Neural progenitor cell (in vitro differentiated cells): Measurements from ENCODE around the gene RSBN1L. TPM values are rescaled to one million over a fixed set of nuclear protein-coding genes. Genes with fewer than 3 reads are reported as not detected.

Experiments used
- DNase-seq: peaks from one replicate; pipeline ENCODE4 v3.0.0-alpha.2; 2016; ENCODE audit warnings: low spot score
- H2AFZ ChIP-seq: fragments of 200-600 bp; sonication (generic); replicated peaks from 2 replicates; pipeline ENCODE4 v1.6.1; 2016; ENCODE audit warnings: antibody characterized with exemption
- H3F3A ChIP-seq: fragments of 200-600 bp; sonication (generic); 2 replicates; pipeline ENCODE4 v1.6.1; 2016; ENCODE audit warnings: antibody characterized with exemption, low read depth
- H3K27ac ChIP-seq: fragments of 200-600 bp; sonication (generic); 2 replicates; pipeline ENCODE4 v1.5.1; 2016; ENCODE audit warnings: mild to moderate bottlenecking
- H3K27me3 ChIP-seq: fragments of 200-600 bp; sonication (generic); 2 replicates; pipeline ENCODE4 v1.6.1; 2016; ENCODE audit warnings: mild to moderate bottlenecking, moderate library complexity
- H3K36me3 ChIP-seq: fragments of 200-600 bp; sonication (generic); 2 replicates; pipeline ENCODE4 v1.5.1; 2016
- H3K4me1 ChIP-seq: fragments of 200-600 bp; sonication (generic); 2 replicates; pipeline ENCODE4 v1.6.1; 2016; ENCODE audit warnings: mixed run types
- H3K4me2 ChIP-seq: fragments of 200-600 bp; sonication (generic); 2 replicates; pipeline ENCODE4 v1.6.1; 2016
- H3K4me3 ChIP-seq: fragments of 200-600 bp; sonication (generic); 2 replicates; pipeline ENCODE4 v1.5.1; 2016
- H3K79me2 ChIP-seq: fragments of 200-600 bp; sonication (generic); 2 replicates; pipeline ENCODE4 v1.6.1; 2016; ENCODE audit warnings: low read depth
- H3K9ac ChIP-seq: fragments of 200-600 bp; sonication (generic); 2 replicates; pipeline ENCODE4 v1.6.1; 2016
- H3K9me3 ChIP-seq: fragments of 200-600 bp; sonication (generic); 2 replicates; pipeline ENCODE4 v1.5.1; 2016; ENCODE audit warnings: low read depth
- H4K20me1 ChIP-seq: fragments of 200-600 bp; sonication (generic); 2 replicates; pipeline ENCODE4 v1.6.1; 2016; ENCODE audit warnings: low read depth
- H3K27ac Mint-ChIP-seq: 3 replicates; pipeline ENCODE4 v1.8.0; 2021; ENCODE audit warnings: mixed read lengths
- H3K27me3 Mint-ChIP-seq: 2 replicates; pipeline ENCODE4 v1.8.0; 2022; ENCODE audit warnings: low read depth, mild to moderate bottlenecking, inconsistent platforms, moderate library complexity, mixed read lengths; ENCODE audit not compliant: insufficient read depth
- H3K36me3 Mint-ChIP-seq: 3 replicates; pipeline ENCODE4 v1.8.0; 2021; ENCODE audit warnings: mixed read lengths
- H3K4me1 Mint-ChIP-seq: 3 replicates; pipeline ENCODE4 v1.8.0; 2021; ENCODE audit warnings: mixed read lengths
- H3K4me3 Mint-ChIP-seq: 3 replicates; pipeline ENCODE4 v1.8.0; 2021; ENCODE audit warnings: mild to moderate bottlenecking, moderate library complexity, mixed read lengths
- H3K9me3 Mint-ChIP-seq: 3 replicates; pipeline ENCODE4 v1.8.0; 2020; ENCODE audit warnings: mixed read lengths
- EZH2 ChIP-seq: fragments of 200-600 bp; sonication (generic); IDR thresholded peaks from 2 replicates; pipeline ENCODE4 v1.6.1; 2017; ENCODE audit warnings: antibody characterized with exemption, mild to moderate bottlenecking, moderate library complexity
- EZH2phosphoT487 ChIP-seq: fragments of 200-600 bp; sonication (generic); IDR thresholded peaks from 2 replicates; pipeline ENCODE4 v1.6.1; 2017; ENCODE audit warnings: antibody characterized with exemption
- total RNA-seq: library from RNA; depleted of rRNA; stranded (reverse); fragments of >200 nt; gene quantifications from 2 replicates; pipeline ENCODE4 v1.2.3, GENCODE V29; 2015; ENCODE audit warnings: low replicate concordance
- TF ChIP-seq, protein P1 (sequence below): fragments of 200-600 bp; sonication (generic); IDR thresholded peaks from 2 replicates; pipeline ENCODE4 v1.5.1; 2017; ENCODE audit warnings: antibody characterized with exemption, mild to moderate bottlenecking

Gene RSBN1L
- total RNA-seq, 1 donor from 2014 or later, result 25.0 TPM

DNA sequence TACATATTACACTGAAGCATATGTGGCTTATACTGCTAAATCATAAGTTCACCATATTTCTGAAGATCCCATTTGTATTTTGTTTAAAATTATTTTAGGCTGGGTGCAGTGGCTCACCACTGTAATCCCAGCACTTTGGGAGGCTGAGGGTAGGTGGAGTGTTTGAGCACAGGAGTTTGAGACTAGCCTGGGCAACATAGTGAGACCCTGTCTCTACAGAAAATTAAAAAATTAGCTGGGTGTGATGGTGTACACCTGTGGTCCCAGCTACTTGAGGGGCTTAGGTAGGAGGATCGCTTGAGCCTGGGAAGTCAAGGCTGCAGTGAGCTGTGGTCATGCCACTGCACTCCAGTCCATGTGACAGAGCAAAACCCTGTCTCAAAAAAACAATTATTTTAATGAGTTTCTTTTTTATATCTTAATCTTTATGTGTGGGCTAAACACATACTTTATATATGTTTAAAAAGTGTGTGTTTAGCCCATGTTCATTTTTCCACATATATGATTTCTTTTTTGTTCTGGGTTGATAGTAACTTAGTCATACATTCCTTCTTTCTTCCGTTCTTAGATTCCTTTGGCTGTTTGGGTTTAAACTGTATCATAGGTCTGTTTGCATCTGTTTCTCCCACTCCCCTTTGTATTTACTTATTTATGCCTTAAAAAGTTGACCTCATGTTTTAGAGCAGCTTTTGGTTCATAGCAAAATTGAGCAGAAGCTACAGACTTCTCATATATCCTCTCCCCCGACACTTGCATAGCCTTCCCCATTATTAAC, 33.5 kb downstream of the RSBN1L start:
- no peaks in the 10 kb centered on the region for H3K27me3 ChIP-seq
- H3K4me2 ChIP-seq, result no peak overlapping the region
- H3K27me3 Mint-ChIP-seq, result no peaks in the 10 kb centered on the region
- no peak for DNase-seq
- no peak overlapping the region for H2AFZ ChIP-seq
- H3F3A ChIP-seq, result peaks cover 22% of the 10 kb centered on the region
- H3K36me3 ChIP-seq, result no peaks in the 10 kb centered on the region
- H3K4me1 ChIP-seq, result peaks cover 23% of the 10 kb centered on the region
- peaks cover 2% of the 10 kb centered on the region for H3K36me3 Mint-ChIP-seq
- peaks cover 49% of the 10 kb centered on the region for H4K20me1 ChIP-seq
- H3K9ac ChIP-seq, result no peak overlapping the region
- no peak overlapping the region for H3K4me3 ChIP-seq
- H3K4me3 Mint-ChIP-seq, result no peak overlapping the region
- peaks cover 100% of the 10 kb centered on the region for H3K79me2 ChIP-seq
- H3K9me3 Mint-ChIP-seq, result no peaks in the 10 kb centered on the region
- no peak for TF ChIP-seq EZH2
- no peak for TF ChIP-seq EZH2phosphoT487
- TF ChIP-seq, protein P1, sequence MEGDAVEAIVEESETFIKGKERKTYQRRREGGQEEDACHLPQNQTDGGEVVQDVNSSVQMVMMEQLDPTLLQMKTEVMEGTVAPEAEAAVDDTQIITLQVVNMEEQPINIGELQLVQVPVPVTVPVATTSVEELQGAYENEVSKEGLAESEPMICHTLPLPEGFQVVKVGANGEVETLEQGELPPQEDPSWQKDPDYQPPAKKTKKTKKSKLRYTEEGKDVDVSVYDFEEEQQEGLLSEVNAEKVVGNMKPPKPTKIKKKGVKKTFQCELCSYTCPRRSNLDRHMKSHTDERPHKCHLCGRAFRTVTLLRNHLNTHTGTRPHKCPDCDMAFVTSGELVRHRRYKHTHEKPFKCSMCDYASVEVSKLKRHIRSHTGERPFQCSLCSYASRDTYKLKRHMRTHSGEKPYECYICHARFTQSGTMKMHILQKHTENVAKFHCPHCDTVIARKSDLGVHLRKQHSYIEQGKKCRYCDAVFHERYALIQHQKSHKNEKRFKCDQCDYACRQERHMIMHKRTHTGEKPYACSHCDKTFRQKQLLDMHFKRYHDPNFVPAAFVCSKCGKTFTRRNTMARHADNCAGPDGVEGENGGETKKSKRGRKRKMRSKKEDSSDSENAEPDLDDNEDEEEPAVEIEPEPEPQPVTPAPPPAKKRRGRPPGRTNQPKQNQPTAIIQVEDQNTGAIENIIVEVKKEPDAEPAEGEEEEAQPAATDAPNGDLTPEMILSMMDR, result no peak
- no peak overlapping the region for H3K27ac Mint-ChIP-seq
- peaks cover 26% of the 10 kb centered on the region for H3K4me1 Mint-ChIP-seq
- H3K9me3 ChIP-seq, result no peaks in the 10 kb centered on the region
- H3K27ac ChIP-seq, result no peak overlapping the region

DNA sequence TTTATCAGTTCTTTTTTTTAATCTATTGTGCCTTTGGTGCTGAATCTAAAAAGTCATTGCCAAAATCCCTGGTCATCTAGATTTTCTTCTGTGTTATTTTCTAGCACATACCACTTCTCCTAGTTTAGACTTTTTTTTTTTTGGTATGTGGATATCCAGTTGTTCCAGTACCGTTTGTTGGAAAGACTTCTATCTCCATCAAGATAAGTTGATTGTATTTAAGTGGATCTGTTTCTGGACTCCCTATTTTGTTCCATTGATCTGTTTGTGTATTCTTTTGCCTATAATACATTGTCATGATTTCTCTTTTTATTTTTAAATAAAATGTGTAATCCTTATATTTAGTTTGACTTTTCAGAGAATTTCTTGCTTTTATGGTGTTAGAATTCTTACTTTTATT, 35.5 kb downstream of the RSBN1L start:
- TF ChIP-seq EZH2phosphoT487, result no peak
- TF ChIP-seq, protein P1, result no peak
- TF ChIP-seq EZH2, result no peak

DNA sequence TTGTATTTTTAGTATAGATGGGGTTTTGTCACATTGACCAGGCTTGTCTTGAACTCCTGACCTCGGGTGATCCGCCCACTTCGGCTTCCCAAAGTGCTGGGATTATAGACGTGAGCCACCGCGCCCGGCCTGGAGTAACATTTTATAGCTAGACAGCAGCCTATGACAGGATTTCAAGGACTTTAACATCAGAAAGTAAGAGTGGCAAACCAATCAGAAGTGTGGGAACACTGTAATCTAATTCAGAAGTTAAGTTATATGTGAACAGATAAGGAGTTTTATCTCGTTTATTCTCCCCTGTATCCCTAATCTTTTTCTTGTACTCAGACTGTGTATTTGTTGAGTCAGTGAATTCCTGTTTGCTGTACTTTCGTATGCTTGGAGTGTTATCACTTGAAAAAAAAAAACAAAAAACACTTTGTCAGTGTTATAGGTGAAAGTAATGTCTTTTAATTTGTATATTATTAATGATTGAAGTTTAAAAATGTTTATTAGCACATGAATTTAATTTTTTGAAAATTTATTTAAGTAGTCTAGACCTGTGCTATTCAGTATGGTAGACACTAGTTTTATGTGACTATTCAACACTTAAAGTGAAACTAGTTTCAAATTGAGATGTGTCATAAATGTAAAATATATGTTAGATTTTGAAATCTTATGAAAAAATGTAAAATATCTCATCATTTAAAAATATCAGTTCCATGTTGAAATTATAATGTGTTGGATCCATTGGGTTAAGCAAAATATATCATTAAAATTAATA, 38.6 kb downstream of the RSBN1L start:
- Histone ChIP-seq H2AFZ (no peak overlapping the region), H3K79me2 (peaks cover 80% of the 10 kb centered on the region), H3K4me3 (no peak overlapping the region), H3K27ac (no peak overlapping the region), H3K4me2 (no peak overlapping the region), H3K9me3 (no peaks in the 10 kb centered on the region), H3K27me3 (no peaks in the 10 kb centered on the region), H4K20me1 (peaks cover 20% of the 10 kb centered on the region), H3K9ac (no peak overlapping the region), H3F3A (no peaks in the 10 kb centered on the region), H3K36me3 (peaks cover 4% of the 10 kb centered on the region), H3K4me1 (peaks cover 5% of the 10 kb centered on the region)
- H3K4me1 Mint-ChIP-seq, result peaks cover 8% of the 10 kb centered on the region
- peaks cover 19% of the 10 kb centered on the region for H3K36me3 Mint-ChIP-seq
- H3K27me3 Mint-ChIP-seq, result peaks cover 2% of the 10 kb centered on the region
- H3K9me3 Mint-ChIP-seq, result no peaks in the 10 kb centered on the region
- DNase-seq, result no peak
- TF ChIP-seq EZH2 (no peak), EZH2phosphoT487 (no peak)
- TF ChIP-seq, protein P1, result no peak
- no peak overlapping the region for H3K27ac Mint-ChIP-seq
- H3K4me3 Mint-ChIP-seq, result no peak overlapping the region

More for the DNA sequence above, 35.5 kb downstream of the RSBN1L start:
- H3K27ac ChIP-seq, result no peak overlapping the region
- no peak overlapping the region for H3K4me2 ChIP-seq
- Mint-ChIP-seq H3K9me3 (no peaks in the 10 kb centered on the region), H3K27me3 (no peaks in the 10 kb centered on the region), H3K27ac (no peak overlapping the region), H3K4me3 (no peak overlapping the region), H3K4me1 (peaks cover 25% of the 10 kb centered on the region), H3K36me3 (peaks cover 4% of the 10 kb centered on the region)
- H3K9me3 ChIP-seq, result no peaks in the 10 kb centered on the region
- H3K9ac ChIP-seq, result no peak overlapping the region
- no peak overlapping the region for H2AFZ ChIP-seq
- H4K20me1 ChIP-seq, result peaks cover 51% of the 10 kb centered on the region
- no peaks in the 10 kb centered on the region for H3K27me3 ChIP-seq
- no peak overlapping the region for H3K4me3 ChIP-seq
- peaks cover 4% of the 10 kb centered on the region for H3K36me3 ChIP-seq
- no peak for DNase-seq
- H3F3A ChIP-seq, result peaks cover 22% of the 10 kb centered on the region
- peaks cover 23% of the 10 kb centered on the region for H3K4me1 ChIP-seq
- peaks cover 99% of the 10 kb centered on the region for H3K79me2 ChIP-seq
